Purkinje cell (primary cell): Measurements from ENCODE around the gene DRAM2. TPM values are rescaled to one million over a fixed set of nuclear protein-coding genes. Genes with fewer than 3 reads are reported as not detected.

Source experiments
- polyA plus RNA-seq: library from polyadenylated mRNA; unstranded; fragments of >200 nt; fragmentation: Nextera tagmentation; gene quantifications from 2 replicates; pipeline ENCODE4 v1.2.1, GENCODE V29; 2014

DRAM2 gene
- 44.7 and 49.2 TPM in 2 replicates for polyA plus RNA-seq

DNA sequence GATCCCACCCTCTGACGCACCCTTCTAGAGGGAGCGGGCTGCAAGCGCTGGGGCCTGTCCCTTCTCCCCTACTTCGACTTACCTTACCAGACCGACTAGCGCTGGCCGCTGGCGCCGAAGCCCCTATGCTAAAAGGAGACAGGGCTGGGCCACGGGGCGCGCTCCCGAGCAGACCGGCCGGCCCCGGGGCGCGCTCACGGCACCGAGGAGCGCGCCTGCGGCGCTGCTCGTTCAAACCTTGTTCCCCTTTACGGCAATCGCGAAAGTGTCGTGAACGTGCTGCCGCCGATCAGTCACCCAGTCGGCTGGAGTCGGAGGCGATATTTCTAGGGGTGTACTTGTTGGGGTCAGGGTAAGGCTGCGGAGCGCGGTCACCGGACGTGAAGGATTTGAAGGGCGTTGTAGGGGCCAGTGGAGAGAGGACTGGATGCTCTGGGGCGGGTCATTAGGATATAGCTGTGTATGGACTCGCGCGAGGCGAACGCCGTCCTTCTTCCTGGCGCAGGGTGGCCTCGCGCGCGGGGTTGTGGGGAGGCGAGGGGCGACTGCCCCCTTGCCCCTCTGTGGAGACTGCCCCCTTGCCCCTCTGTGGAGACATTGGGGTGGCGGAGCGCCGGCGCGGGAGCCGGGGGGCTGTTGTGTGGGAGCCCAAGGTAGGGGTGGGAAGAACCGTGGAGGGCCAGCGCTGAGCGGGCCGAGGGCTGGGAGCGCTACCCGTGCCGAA, at the start of gene DRAM2, which contains the start of gene CEPT1:
Gene DRAM2 (minus strand): TSS at position 138 of the 724 bp plus-strand sequence. CDS start 8,539 bp downstream, outside the sequence.
Gene CEPT1 (plus strand): TSS at position 268 of the 724 bp plus-strand sequence. CDS start 7,492 bp downstream, outside the sequence.

Other genes starting within 250 kb of the DRAM2 start
- 22.6 and 32.5 TPM in 2 replicates for gene LRIF1, start 176.2 kb downstream of the DRAM2 start, polyA plus RNA-seq
- 16.0 and 17.1 TPM in 2 replicates for gene CEPT1, start 130 bp upstream of the DRAM2 start, polyA plus RNA-seq
- 14.8 and 16.3 TPM in 2 replicates for gene DENND2D, start 60.6 kb upstream of the DRAM2 start, polyA plus RNA-seq
- not detected in 2 replicates for gene CHI3L2, start 87.6 kb upstream of the DRAM2 start, polyA plus RNA-seq
- not detected in 2 replicates for gene CHIA, start 150.8 kb upstream of the DRAM2 start, polyA plus RNA-seq